GM10266 (cell line): ENCODE results near the gene TKT.
"Not testable (repeated sequence)": the region's sequence is repeated elsewhere in the genome, so short reads cannot be mapped to it uniquely, and the experiment has no call there.

Experiments used
- DNase-seq: peaks from one replicate; pipeline ENCODE4 v3.0.0; 2012; ENCODE audit errors: extremely low spot score
- TF ChIP-seq, protein P1 (sequence below): IDR thresholded peaks from 2 replicates; pipeline ENCODE4 v1.5.1; 2012; ENCODE audit warnings: mild to moderate bottlenecking, low read depth; ENCODE audit not compliant: control insufficient read depth, insufficient read depth; ENCODE audit errors: missing control alignments

The TKT gene

DNA sequence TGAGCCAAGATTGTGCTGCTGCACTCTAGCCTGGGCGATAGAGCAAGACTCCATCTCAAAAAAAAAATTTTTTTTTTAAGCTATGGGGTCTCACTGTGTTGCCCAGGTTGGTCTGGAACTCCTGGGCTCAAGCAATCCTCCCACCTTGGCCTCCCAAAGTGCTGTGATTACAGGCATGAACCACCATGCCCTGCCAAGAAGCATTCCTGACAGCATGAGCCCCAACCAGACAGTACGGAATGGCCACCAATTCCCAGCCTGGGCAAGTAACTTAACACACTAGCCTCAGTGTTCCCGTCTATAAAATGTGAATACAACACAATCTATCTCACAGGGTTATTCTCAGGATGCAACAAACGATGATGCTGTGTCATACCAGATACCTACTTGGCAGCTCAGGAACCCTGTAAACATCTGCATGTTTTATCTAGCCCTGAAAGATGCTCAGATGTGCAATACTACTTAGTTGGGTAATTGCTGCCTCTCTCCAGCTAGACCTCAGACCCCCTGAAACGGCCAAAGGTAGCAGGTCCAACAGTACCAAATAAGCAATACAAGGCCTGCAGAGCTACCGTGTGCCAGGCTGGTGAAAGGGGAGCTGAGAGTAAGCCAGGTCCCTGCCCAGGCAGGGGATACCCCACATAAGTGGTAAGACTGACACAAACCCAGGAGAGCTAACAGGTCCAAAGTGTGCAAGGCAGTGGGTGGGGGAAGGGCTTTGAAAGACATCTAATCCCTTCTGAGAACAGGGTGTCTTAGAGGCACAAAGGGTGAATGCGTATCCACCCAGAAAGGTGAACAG, 1.9 kb downstream of the TKT start:
- no peak for DNase-seq
- TF ChIP-seq, protein P1, sequence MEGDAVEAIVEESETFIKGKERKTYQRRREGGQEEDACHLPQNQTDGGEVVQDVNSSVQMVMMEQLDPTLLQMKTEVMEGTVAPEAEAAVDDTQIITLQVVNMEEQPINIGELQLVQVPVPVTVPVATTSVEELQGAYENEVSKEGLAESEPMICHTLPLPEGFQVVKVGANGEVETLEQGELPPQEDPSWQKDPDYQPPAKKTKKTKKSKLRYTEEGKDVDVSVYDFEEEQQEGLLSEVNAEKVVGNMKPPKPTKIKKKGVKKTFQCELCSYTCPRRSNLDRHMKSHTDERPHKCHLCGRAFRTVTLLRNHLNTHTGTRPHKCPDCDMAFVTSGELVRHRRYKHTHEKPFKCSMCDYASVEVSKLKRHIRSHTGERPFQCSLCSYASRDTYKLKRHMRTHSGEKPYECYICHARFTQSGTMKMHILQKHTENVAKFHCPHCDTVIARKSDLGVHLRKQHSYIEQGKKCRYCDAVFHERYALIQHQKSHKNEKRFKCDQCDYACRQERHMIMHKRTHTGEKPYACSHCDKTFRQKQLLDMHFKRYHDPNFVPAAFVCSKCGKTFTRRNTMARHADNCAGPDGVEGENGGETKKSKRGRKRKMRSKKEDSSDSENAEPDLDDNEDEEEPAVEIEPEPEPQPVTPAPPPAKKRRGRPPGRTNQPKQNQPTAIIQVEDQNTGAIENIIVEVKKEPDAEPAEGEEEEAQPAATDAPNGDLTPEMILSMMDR = no peak

DNA sequence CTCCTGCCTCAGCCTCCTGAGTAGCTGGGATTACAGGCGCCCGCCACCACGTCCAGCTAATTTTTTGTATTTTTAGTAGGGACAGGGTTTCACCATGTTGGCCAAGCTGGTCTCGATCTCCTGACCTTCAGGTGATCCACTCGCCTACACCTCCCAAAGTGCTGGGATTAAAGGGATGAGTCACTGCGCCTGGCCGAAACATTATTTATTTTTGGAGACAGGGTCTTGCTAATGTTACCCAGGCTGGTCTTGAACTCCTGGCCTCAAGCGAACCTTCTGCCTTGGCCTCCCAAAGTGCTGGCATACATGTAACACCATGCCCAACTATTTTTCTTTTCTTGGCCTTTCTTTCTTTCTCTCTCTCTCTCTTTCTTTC, 2.9 kb downstream of the TKT start:
- not testable (repeated sequence) for DNase-seq

DNA sequence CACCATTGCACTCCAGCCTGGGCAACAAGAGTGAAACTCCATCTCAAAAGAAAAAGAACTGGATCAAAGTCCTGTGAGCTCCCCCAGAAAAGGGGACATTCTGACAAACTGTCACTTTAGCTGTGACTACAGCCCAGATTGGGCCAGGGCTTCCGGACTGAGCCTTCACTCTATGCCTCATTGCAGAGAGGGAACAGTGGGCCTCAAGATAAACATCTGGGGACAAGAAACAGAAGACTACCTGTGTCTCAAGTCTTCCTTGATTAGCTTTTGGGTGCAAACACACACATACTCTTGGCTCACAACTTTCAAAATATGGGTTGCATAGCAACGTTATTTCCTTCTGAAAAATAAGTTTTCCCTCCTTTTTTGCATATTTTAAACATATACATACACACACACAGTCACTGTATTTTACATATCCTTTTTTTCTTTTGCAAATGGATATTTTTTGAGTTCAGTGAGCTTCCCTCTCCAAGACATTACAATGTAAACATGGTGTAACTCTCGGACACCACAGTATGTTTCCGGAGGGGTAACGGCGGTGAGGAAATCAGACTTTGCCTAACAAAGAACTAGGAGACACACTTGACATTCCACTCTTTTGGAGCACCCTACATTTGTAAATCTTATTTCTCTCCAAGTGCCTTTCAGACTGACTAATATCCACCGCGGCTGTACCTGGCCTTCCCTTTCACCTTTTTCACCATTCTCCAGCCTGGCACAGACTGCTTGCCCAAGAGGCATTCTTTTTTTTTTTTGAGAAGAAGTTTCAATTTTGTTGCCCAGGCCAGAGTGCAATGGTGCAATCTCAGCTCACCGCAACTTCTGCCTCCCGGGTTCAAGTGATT, 3.5 kb downstream of the TKT start:
- no peak for DNase-seq
- TF ChIP-seq, protein P1 = no peak

DNA sequence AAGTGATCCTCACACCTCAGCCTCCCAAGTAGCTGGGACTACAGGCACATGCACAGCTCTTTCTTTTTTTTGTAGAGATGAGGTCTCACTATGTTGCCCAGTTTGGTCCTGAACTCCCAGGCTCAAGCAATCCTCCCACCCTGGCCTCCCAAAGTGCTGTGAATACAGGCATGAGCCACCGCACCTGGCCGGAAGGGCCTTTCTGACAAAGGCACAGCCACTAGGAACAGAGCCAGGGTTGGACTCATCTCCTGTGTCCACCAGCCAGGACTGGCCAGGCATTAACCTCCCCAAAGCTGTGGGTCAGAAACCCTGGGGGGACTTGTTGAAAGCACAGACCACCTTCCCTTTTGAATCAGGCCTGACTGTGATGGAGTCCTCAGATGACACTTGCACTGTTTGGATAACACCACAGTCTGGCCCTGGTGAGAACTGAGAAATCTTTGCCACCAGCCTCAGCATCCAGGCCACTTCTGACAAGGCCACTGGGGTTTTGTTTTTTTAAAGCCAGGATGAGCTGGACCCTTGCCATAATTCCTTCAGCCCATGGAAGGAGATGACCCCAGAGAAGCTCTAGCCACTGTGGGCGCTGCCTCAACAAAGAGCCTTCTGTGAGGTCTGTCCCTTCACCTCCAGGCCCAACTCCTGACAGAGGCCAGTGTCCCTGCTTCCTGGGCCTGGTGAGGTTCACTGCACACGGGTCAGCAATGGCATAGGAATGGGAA, 4.8 kb downstream of the TKT start:
- TF ChIP-seq, protein P1 = no peak
- DNase-seq = no peak

DNA sequence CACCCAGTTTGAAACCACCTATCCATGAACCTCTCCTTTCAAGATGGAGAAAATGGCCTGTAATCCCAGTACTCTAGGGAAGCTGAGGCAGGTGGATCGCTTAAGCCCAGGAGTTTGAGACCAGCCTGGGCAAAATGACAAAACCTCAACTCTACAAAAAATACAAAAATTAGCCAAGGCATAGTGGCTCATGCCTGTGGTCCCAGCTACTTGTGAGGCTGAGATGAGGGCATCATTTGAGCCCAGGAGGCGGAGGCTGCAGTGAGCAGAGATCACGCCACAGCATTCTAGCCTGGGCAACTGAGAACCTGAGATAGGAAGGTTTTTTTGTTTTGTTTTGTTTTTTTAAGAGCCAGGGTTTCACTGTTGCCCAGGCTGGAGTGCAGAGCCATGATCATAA, 5.4 kb downstream of the TKT start:
- TF ChIP-seq, protein P1 = no peak
- DNase-seq = no peak

DNA sequence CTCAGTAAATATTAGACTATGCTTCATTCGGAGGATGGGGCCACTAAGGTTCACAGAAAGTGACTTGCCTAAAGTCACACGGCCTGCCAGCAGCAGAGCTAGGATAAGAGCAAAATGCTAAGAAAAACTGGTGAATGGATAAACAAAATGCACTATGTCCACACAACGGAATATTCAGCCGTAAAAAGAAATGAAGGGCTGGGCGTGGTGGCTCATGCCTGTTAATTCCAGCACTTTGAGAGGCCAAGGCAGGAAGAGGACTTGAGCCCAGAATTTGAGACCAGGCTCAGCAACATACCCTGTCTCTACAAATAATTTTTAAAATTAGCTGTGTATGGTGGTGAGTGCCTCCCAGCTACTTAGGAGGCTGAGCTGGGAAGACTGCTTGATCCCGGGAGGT, 7.7 kb downstream of the TKT start:
- DNase-seq = no peak
- TF ChIP-seq, protein P1 = no peak

DNA sequence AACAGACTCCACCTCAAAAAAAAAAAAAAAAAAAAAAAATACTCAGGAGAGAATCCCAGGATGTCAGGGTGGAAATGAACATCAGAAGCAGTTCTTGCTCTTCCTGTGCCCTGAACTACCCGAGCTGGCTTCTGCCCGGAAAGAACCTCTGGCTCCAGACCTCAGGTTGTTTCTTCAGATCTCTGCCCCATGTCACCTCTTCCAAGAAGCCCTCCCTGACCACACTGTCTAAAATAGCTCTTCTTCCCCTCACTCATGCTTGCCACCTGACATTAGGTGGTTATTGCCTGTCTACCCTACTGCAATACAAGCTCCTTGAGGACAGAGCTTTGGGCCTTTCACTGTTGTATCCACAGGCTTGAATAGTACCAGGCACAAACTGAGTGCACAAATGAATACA, 8.2 kb downstream of the TKT start:
- no peak for DNase-seq
- TF ChIP-seq, protein P1 = no peak
